ENCODE results near the gene CPXM1. TPM values are rescaled to one million over a fixed set of nuclear protein-coding genes. Genes with fewer than 3 reads are reported as not detected.
"Not testable (repeated sequence)": the region's sequence is repeated elsewhere in the genome, so short reads cannot be mapped to it uniquely, and the experiment has no call there.

The CPXM1 gene
- polyA plus RNA-seq, 1 donor (not counting 4 experiments of a cell fraction or from before 2014, with no cell fraction given), result not detected

- H3K4me3 ChIP-seq (ENCODE audit: control insufficient read depth in 2 of 3, extremely low read depth in 1 of 3, insufficient read depth in 2 of 3, low read depth in 1 of 3, low read length in 3 of 3), result no peak overlapping the region
- dilution Hi-C loops (cut with MboI; ENCODE audit: extremely low pct_ligation_motif_present, low sequenced_read_pairs), result no loop called here
- no peak overlapping the region for H3K27ac ChIP-seq (ENCODE audit: control insufficient read depth, insufficient read depth, low read length)
- no peaks in the 10 kb centered on the region for H3K36me3 ChIP-seq (ENCODE audit: control insufficient read depth in 2 of 2, extremely low read depth in 1 of 2, insufficient read depth in 2 of 2, low read length in 2 of 2)
- TF ChIP-seq CTCF (optimal IDR thresholded peaks at IDR 0.05 in 1 of 3, IDR thresholded peaks at IDR 0.05 in 1 of 3, conservative IDR thresholded peaks at IDR 0.05 in 1 of 3; ENCODE audit: extremely low read depth in 1 of 3, insufficient read depth in 2 of 3, low read length in 3 of 3), result no peak
- no peak for TF ChIP-seq EZH2 (IDR thresholded peaks at IDR 0.05; ENCODE audit: low read length)
- H3K79me2 ChIP-seq (ENCODE audit: control insufficient read depth, insufficient read depth, low read length), result no peaks in the 10 kb centered on the region
- no peak overlapping the region for H3K4me2 ChIP-seq (ENCODE audit: control insufficient read depth, extremely low read depth, insufficient read depth, low read depth, low read length)
- H2AFZ ChIP-seq (ENCODE audit: control insufficient read depth, low read length), result no peak overlapping the region
- H4K20me1 ChIP-seq (ENCODE audit: control insufficient read depth, extremely low read depth, insufficient read depth, low read length), result peaks cover 6% of the 10 kb centered on the region
- H3K27me3 ChIP-seq (ENCODE audit: control insufficient read depth, extremely low read depth, insufficient read depth, low read length), result peaks cover 23% of the 10 kb centered on the region
- no peak overlapping the region for H3K9ac ChIP-seq (ENCODE audit: control insufficient read depth, extremely low read depth, insufficient read depth, low read length)
- no peaks in the 10 kb centered on the region for H3K9me3 ChIP-seq (ENCODE audit: control insufficient read depth, low read depth, low read length)
- H3K4me1 ChIP-seq (ENCODE audit: control insufficient read depth, extremely low read depth, insufficient read depth, low read length), result no peaks in the 10 kb centered on the region
- no peak for FAIRE-seq
- H3K9me1 ChIP-seq (ENCODE audit: control insufficient read depth, extremely low read depth, insufficient read depth, low read length), result no peaks in the 10 kb centered on the region
- DNase-seq (ENCODE audit: low read depth, low spot score), result no peak
These were observed 26.6 kb downstream of the CPXM1 start for GRCh38 chr20:2773812-2774211.

GRCh38 chr20:2771631-2772080 is 28.8 kb downstream of the CPXM1 start:
- H3K4me1 ChIP-seq (ENCODE audit: control insufficient read depth, extremely low read depth, insufficient read depth, low read length), result peaks cover 8% of the 10 kb centered on the region
- FAIRE-seq, result no peak
- TF ChIP-seq CTCF (optimal IDR thresholded peaks at IDR 0.05 in 1 of 3, IDR thresholded peaks at IDR 0.05 in 1 of 3, conservative IDR thresholded peaks at IDR 0.05 in 1 of 3; ENCODE audit: extremely low read depth in 1 of 3, insufficient read depth in 2 of 3, low read length in 3 of 3), result no peak
- TF ChIP-seq EZH2 (IDR thresholded peaks at IDR 0.05; ENCODE audit: low read length), result no peak
- no peaks in the 10 kb centered on the region for H3K79me2 ChIP-seq (ENCODE audit: control insufficient read depth, insufficient read depth, low read length)
- peaks cover 40% of the 10 kb centered on the region for H3K27me3 ChIP-seq (ENCODE audit: control insufficient read depth, extremely low read depth, insufficient read depth, low read length)
- H2AFZ ChIP-seq (ENCODE audit: control insufficient read depth, low read length), result no peak overlapping the region
- no peak for DNase-seq (ENCODE audit: low read depth, low spot score)
- H4K20me1 ChIP-seq (ENCODE audit: control insufficient read depth, extremely low read depth, insufficient read depth, low read length), result peaks cover 6% of the 10 kb centered on the region
- no peak overlapping the region for H3K4me3 ChIP-seq (ENCODE audit: control insufficient read depth in 2 of 3, extremely low read depth in 1 of 3, insufficient read depth in 2 of 3, low read depth in 1 of 3, low read length in 3 of 3)
- H3K9ac ChIP-seq (ENCODE audit: control insufficient read depth, extremely low read depth, insufficient read depth, low read length), result no peak overlapping the region
- dilution Hi-C loops (cut with MboI; ENCODE audit: extremely low pct_ligation_motif_present, low sequenced_read_pairs), result no loop called here
- no peaks in the 10 kb centered on the region for H3K9me1 ChIP-seq (ENCODE audit: control insufficient read depth, extremely low read depth, insufficient read depth, low read length)
- no peak overlapping the region for H3K4me2 ChIP-seq (ENCODE audit: control insufficient read depth, extremely low read depth, insufficient read depth, low read depth, low read length)
- H3K36me3 ChIP-seq (ENCODE audit: control insufficient read depth in 2 of 2, extremely low read depth in 1 of 2, insufficient read depth in 2 of 2, low read length in 2 of 2), result no peaks in the 10 kb centered on the region
- no peaks in the 10 kb centered on the region for H3K9me3 ChIP-seq (ENCODE audit: control insufficient read depth, low read depth, low read length)
- no peak overlapping the region for H3K27ac ChIP-seq (ENCODE audit: control insufficient read depth, insufficient read depth, low read length)

- H3K27me3 ChIP-seq (ENCODE audit: control insufficient read depth, extremely low read depth, insufficient read depth, low read length), result peaks cover 40% of the 10 kb centered on the region
- H3K9ac ChIP-seq (ENCODE audit: control insufficient read depth, extremely low read depth, insufficient read depth, low read length); FAIRE-seq; H3K9me3 ChIP-seq (ENCODE audit: control insufficient read depth, low read depth, low read length); H3K27ac ChIP-seq (ENCODE audit: control insufficient read depth, insufficient read depth, low read length); dilution Hi-C loops (cut with MboI; ENCODE audit: extremely low pct_ligation_motif_present, low sequenced_read_pairs); H3K9me1 ChIP-seq (ENCODE audit: control insufficient read depth, extremely low read depth, insufficient read depth, low read length); H3K79me2 ChIP-seq (ENCODE audit: control insufficient read depth, insufficient read depth, low read length); H3K36me3 ChIP-seq (ENCODE audit: control insufficient read depth in 2 of 2, extremely low read depth in 1 of 2, insufficient read depth in 2 of 2, low read length in 2 of 2); H2AFZ ChIP-seq (ENCODE audit: control insufficient read depth, low read length); H3K4me3 ChIP-seq (ENCODE audit: control insufficient read depth in 2 of 3, extremely low read depth in 1 of 3, insufficient read depth in 2 of 3, low read depth in 1 of 3, low read length in 3 of 3); H3K4me2 ChIP-seq (ENCODE audit: control insufficient read depth, extremely low read depth, insufficient read depth, low read depth, low read length); H4K20me1 ChIP-seq (ENCODE audit: control insufficient read depth, extremely low read depth, insufficient read depth, low read length); H3K4me1 ChIP-seq (ENCODE audit: control insufficient read depth, extremely low read depth, insufficient read depth, low read length); DNase-seq (ENCODE audit: low read depth, low spot score): not testable (repeated sequence)
These were observed 30.3 kb downstream of the CPXM1 start for GRCh38 chr20:2770091-2770490.

All from keratinocyte (primary cell).